WERI-Rb-1 (cell line): ENCODE data around the gene COL23A1.

Experiments
- DNase-seq: peaks from one replicate; pipeline ENCODE4 v3.0.0-alpha.2; 2020
- H3K27ac ChIP-seq: fragments of 250-450 bp; sonication (Bioruptor Pico); 2 replicates; pipeline ENCODE4 v1.5.1; 2020; ENCODE audit warnings: mild to moderate bottlenecking, moderate library complexity
- H3K27me3 ChIP-seq: fragments of 250-450 bp; sonication (Bioruptor Pico); 2 replicates; pipeline ENCODE4 v1.5.1; 2021; ENCODE audit warnings: mild to moderate bottlenecking, low read depth, moderate library complexity; ENCODE audit not compliant: insufficient read depth, severe bottlenecking
- H3K36me3 ChIP-seq: fragments of 250-450 bp; sonication (Bioruptor Pico); 2 replicates; pipeline ENCODE4 v1.5.1; 2020; ENCODE audit warnings: mild to moderate bottlenecking, moderate library complexity
- H3K4me3 ChIP-seq: 2 replicates; pipeline ENCODE4 v1.5.1; 2011; ENCODE audit warnings: low read depth, mild to moderate bottlenecking, control low read depth, low read length
- H3K9me3 ChIP-seq: fragments of 250-450 bp; sonication (Bioruptor Pico); 2 replicates; pipeline ENCODE4 v1.5.1; 2021; ENCODE audit warnings: mild to moderate bottlenecking, moderate library complexity; ENCODE audit not compliant: severe bottlenecking
- CTCF ChIP-seq: IDR thresholded peaks from 2 replicates; pipeline ENCODE4 v1.5.1; 2011; ENCODE audit warnings: low read depth, mild to moderate bottlenecking, control low read depth, inconsistent platforms, low read length

Gene COL23A1

GRCh38 chr5:178555771-178556211 lies 34.4 kb downstream of the COL23A1 start:
- no peaks in the 10 kb centered on the region for H3K36me3 ChIP-seq
- no peaks in the 10 kb centered on the region for H3K27me3 ChIP-seq
- no peak overlapping the region for H3K27ac ChIP-seq
- TF ChIP-seq CTCF = no peak
- H3K9me3 ChIP-seq = no peaks in the 10 kb centered on the region
- DNase-seq = no peak
- no peak overlapping the region for H3K4me3 ChIP-seq

GRCh38 chr5:178555005-178555404 lies 35.2 kb downstream of the COL23A1 start:
- Histone ChIP-seq H3K36me3 (no peaks in the 10 kb centered on the region), H3K27ac (no peak overlapping the region), H3K9me3 (no peaks in the 10 kb centered on the region), H3K27me3 (no peaks in the 10 kb centered on the region), H3K4me3 (no peak overlapping the region)
- TF ChIP-seq CTCF = no peak
- no peak for DNase-seq

- DNase-seq = no peak
- H3K27me3 ChIP-seq = no peaks in the 10 kb centered on the region
- no peak overlapping the region for H3K4me3 ChIP-seq
- no peaks in the 10 kb centered on the region for H3K36me3 ChIP-seq
- H3K27ac ChIP-seq = no peak overlapping the region
- no peak for TF ChIP-seq CTCF
- H3K9me3 ChIP-seq = no peaks in the 10 kb centered on the region
These were observed 35.9 kb downstream of the COL23A1 start for GRCh38 chr5:178554311-178554710.

- Histone ChIP-seq H3K27ac (no peak overlapping the region), H3K4me3 (no peak overlapping the region), H3K36me3 (no peaks in the 10 kb centered on the region), H3K9me3 (no peaks in the 10 kb centered on the region), H3K27me3 (no peaks in the 10 kb centered on the region)
- DNase-seq = no peak
- TF ChIP-seq CTCF = no peak
These were observed 36.7 kb downstream of the COL23A1 start for GRCh38 chr5:178553517-178553916.

- no peak for TF ChIP-seq CTCF
- no peak overlapping the region for H3K27ac ChIP-seq
- no peaks in the 10 kb centered on the region for H3K9me3 ChIP-seq
- no peaks in the 10 kb centered on the region for H3K27me3 ChIP-seq
- no peaks in the 10 kb centered on the region for H3K36me3 ChIP-seq
- no peak overlapping the region for H3K4me3 ChIP-seq
- no peak for DNase-seq
These were observed 38.7 kb downstream of the COL23A1 start for GRCh38 chr5:178551468-178551867.

- no peaks in the 10 kb centered on the region for H3K27me3 ChIP-seq
- TF ChIP-seq CTCF = no peak
- no peak overlapping the region for H3K4me3 ChIP-seq
- no peak overlapping the region for H3K27ac ChIP-seq
- H3K9me3 ChIP-seq = no peaks in the 10 kb centered on the region
- no peak for DNase-seq
- H3K36me3 ChIP-seq = no peaks in the 10 kb centered on the region
These were observed 39.1 kb downstream of the COL23A1 start for GRCh38 chr5:178551059-178551458.
